Activated CD4-positive, alpha-beta T cell treated with anti-CD3 and anti-CD28 coated beads, Interleukin-2, Interleukin-4, amounts not matched to agents 100 ng/mL and 50 ng/mL, durations not matched to agents 16 hours and 8 hours (primary cell): Measurements from ENCODE around the gene FXYD6.

Experiments used
- DNase-seq: peaks from one replicate; pipeline ENCODE4 v3.0.0-alpha.2; 2020; ENCODE audit warnings: low spot score

The FXYD6 gene

DNA sequence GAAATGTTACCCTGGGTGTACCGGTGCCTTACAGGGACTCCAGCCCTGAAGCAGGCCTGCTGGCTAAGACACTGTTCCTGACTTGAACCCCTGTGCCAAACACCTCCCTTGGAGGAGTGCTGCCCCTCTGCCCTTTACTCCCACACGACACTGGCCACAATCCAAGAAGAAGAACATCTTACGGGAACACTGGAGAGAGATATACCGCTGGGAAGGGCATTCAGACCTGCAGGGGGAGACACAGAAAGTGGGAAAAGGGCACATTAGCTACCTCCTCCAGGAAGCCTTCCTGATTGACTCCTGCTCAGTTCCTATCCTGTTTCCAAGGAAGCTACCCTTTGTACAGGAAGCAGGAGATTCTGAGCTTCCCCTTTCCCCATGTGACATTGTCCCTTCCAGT lies 34.1 kb upstream of the FXYD6 start:
- DNase-seq = no peak

DNA sequence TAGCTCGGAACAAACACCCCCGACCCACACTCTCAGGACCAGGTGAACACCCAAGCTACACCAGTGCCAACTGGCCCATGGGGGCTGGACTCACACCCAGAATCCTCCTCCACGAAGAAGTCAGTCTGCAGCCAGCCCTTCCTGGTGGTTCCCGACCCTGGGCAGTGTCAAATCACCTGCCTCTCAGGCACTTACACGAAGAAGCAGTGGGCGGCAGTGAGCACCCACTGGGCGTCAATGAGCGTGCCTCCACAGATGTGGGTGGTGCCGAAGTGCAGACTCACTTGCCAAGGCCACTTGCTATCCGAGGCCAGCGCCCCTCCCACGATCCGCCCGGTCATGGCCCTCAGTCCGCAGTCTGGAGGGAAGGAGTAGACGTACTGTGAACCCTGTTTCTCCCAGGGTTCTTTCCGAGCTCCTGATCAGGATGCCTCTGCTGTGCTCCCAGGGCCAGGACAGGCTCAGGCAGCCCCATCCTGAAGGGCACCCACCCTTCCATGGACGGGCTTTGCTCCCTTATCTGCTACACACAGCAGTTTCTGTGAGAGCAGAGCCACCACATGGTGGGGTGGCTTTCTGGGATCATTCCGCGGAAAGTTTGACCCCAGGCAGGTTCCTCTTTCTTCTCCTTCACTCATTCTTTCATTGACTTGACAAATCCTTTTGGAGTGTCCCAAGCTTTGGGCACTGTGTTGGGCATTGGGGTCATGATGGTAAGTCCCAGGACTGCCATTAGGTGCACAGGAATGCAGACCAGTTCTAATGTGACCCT lies 33.3 kb upstream of the FXYD6 start:
- DNase-seq = no peak

DNA sequence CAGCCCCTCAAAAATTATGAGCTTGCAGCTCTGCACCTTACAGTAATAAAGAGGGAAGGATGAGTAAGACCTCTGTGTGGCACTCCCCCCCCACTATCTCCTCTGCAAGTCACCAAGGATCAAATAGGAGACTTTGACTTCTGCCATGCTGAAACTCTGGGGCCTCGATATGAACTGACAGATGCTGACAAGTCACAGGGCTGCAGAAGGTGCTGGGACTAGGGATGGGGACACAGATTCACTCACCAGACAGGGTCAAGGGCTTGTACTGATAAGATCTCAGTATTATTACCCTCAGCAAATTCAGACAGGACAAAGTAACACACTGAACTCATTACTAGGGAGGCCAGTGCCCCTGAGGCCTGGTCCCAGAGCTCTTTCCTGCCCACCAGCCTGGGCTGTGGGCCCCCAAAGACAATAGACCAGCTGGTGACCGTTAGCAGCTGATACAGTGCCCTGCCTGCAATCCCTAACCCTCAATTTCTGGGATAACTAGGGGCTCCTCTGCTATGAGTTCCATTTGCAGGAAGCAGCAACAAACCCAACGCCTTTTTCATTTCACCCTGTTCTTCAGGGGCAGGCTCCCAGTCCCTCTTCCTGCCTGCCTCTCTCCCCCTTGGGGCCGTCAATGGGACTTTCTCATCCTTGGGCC lies 32.6 kb upstream of the FXYD6 start:
- no peak for DNase-seq

DNA sequence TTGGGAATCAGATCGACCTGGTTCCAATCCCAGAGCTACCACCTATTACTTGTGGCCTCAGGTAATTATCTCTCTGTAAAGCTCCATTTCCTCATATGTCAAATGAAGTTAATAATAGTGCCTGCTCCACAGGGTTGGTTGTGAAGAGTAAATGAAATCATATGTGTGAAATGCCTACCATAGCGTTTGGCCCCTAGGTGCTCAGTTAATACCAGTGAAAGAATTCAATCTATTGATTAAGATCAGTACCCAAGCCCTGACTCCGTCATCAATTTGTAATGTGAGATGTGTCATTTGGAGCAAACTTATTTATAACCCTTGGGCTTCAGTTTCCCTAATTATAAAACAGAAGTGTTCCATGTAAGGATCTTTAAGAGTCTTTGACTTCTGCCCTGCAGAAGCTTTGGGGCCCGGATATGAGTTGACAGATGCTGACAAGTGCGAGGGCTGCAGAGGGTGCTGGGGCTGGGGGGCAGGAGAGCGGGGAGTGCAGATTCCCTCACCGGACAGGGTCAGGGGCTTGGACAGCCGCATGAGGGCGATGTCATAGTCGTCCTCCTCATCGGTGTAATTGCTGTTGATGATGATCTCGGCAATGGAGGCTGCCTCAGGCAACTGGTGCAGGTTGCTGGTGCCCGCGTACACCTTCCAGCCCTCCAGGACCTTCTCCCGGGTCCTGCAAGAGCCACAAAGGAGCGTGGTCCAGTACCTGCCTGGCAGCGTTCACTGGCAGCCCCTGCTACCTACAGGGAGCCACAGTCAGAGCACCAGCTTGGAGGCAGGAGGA lies 31.8 kb upstream of the FXYD6 start:
- DNase-seq = no peak

DNA sequence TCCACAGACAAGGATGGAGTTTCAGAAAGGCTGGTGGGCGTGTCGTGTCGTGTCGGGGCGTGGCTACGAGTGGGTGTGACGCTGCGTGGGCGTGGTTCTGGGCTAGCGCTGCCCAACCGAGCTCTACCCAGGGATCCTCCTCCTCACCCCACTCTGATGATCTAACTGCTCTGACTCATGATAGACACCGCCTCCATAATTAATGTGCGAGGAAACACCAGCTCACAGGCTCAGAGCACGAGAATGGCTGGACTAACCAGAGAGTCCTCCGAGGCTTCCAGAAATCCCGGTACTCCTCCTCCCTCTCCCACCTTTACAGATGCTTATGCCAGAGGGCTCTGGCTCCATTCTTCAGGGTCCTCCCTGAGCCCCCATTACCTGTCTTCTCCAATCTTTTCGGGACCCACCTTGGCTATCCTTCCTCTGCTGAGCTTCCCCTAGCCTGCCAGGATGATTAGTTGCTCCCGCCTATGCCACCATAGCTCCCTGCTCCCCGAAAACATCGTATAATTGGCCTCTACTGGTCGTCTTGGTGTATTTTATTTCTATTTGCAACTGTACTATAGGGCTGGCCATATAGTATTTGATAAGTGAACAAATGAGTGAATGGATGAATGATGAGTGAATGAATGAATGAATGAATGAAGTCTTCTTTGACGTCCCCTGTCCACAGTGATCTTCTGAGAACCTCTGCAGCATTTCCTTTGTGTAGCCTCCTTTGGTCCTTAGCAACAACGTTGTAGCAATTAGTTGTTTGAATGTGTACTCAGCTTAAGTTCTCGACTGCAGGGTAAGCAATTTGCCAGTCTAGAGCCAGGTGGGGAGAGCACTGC lies 31.0 kb upstream of the FXYD6 start:
- DNase-seq = peak; percentile 80

DNA sequence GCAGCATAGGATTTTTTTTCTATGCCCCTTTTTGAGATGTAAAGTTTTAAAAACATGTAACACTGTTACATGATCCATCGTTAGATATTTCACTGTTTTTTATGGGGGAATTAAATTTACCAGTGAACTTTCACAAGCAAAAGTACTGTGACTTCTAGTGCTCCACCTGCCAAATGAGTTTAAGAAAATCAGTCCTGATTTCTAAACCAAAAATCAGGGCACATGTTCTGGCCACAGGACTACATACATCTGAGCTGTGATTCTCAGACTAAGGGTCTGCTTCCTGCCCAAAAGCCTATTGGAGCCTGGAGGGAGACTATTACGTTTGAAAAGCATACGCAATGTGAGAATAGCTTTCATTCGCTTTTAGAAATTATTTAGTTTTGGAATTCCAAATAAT lies 30.3 kb upstream of the FXYD6 start:
- no peak for DNase-seq

DNA sequence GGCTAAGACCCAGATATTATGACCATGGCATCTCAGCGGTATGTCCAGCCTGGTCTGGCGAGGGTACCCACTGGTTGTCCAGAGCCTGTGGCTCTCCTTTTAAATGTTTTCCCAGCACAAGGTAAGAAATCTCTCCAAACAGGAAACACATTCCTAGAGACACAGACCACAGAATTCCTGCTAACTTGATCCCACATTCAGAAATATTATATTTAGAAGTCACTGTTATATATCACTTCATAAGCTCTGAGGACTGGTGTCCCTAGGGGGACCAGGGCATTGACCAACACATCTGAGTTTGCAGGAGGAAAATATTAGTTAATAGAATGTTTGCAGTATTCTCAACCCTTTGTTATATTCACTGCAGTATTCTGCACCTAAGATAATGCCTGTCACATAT lies 29.7 kb upstream of the FXYD6 start:
- no peak for DNase-seq

DNA sequence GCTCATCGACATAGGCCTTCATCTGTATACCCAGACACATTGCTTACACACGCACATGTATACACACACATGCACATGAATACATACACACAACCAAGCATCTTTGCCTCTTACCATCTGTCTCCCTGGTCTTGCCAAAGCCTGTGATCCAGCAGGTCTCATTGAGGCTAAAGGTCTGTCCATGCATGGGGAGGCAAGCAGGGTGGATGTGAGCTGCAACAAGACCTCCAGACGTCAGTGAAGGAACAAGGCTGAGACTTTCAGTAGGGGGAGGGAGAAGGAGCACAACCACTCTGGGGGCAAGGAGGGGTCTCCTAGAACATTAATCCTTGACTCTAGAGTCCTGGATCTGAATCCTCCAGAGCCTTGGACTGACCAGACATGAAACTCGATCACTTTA lies 29.1 kb upstream of the FXYD6 start:
- no peak for DNase-seq

DNA sequence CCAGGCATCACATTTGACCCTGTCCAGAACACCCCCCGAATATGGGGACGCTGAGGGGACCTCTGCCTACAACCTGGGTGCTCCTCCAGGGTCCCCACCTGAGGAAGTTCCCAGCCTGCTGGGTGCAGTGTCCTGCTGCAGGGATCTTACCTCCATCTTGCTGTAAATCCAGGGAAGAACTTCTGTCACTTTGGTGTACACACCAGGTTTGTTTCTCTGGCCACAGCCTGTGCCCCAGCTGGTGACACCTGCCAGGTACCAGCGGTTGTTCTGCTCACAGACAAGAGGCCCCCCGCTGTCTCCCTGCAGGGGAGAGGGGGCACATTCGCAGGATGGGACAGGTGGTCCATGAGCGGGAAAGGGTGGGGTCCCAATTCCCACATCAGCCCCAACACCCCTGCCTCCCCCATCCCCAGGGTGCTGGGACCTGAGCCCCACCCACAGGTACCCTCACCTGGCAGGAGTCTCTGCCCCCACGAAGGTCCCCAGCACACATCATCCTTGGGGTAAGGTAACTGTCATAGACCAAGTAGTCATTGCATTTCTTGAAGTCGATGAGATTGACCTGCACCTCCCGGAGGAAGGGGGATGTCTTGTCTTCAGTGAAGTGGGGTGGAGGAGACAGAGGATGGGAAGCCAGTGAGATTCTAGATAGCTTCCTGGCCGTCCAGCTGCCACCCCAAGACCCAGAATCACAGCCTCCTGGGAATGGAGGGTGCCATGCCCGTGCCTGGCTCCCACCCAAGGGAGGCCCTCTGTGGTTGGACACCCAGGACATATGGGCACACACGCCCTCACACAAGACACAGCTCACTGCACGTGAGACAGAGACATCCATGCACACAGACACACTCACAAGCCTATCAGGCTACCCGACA lies 27.3 kb upstream of the FXYD6 start:
- DNase-seq = no peak

DNA sequence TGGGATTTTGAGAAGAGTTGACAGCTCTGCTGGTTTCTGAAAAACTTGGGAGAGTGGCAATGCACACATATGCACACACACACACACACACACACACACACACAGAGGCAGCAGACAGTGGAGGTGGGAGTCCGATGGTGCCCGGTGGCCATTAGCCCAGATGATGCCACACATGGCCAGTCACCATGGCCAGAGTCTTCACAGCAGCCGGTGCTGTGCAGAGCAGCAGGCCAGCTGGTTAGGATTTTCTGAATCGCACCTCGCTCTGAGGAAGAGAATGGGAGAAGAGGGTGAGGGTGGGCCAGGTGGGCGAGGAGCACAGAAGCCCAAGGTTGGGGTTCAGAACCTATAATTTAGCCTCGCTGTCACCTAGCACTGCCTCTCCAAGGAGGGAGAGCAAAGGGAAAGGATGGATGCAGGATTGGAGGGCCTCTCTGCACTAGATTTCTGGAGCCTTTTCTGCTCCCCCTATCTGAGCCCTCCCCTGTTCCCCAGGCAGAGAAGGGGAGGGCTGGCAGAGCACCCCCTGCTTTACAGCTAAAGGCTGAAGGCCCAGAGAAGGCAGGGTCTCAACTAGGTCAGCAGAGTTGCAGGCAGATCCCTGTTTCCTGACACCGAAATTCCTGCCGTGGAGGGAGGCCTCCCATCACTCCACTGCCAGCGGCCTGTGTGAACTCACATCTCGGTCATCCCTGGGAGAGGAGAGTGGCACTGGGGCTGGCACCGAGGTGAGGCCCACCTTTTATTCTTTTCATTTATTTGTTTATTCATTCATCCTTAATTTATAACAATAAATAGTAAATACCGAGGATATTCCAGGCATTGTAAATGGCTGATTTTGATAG lies 25.8 kb upstream of the FXYD6 start:
- DNase-seq = no peak

DNA sequence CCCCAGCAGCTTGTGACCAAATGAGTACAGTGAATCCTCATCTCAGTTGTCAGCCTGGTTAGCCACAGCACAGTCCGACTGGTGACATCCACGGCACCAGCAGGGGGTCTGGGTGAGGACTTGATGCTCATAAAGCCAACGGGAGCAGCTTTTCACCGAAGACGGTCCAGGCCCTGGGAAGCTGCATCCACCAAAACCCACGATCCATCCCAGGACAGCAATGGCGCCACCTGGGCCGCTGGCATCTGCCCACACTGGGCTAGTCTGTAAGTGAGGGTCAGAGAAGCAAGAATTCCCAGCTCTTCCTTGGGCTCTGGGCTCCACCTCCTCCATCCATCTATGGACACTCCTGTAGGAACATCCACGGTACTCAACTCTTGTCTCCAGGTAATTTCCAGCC lies 25.1 kb upstream of the FXYD6 start:
- DNase-seq = no peak

DNA sequence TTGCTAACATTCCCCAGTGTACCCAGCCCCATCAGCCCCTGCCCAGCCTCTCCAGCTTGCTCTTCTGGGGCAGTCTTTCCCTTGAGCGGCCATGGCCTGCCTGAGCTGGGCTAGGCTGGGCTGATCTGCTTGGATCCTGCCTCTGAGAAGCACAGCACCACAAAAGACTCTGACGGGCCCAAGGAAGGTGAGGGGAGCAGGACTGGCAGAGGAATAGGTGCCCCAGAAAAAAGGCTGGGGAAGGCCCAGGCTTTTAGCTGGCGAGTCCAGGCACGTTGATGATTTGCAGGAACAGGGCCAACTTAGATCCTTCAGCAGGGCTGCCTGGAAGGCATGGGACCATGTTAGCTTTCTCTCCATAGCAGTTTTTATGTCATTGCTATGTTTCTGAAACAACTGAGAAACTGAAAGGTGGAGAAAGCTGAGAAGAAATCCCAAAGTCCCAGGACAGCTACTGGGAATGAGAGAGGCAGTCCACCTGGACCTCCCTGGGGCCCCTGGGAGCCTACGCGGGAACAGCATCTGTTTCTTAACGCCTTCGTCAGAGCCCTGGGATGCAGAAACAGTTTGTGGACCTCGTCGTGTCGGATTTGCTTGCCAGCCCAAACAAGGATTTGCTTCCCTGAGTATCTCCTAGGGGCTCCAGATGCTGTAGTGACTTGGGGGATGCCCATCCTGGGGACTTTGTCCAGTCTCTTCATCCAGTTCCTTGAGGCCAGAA lies 24.4 kb upstream of the FXYD6 start:
- DNase-seq = no peak

DNA sequence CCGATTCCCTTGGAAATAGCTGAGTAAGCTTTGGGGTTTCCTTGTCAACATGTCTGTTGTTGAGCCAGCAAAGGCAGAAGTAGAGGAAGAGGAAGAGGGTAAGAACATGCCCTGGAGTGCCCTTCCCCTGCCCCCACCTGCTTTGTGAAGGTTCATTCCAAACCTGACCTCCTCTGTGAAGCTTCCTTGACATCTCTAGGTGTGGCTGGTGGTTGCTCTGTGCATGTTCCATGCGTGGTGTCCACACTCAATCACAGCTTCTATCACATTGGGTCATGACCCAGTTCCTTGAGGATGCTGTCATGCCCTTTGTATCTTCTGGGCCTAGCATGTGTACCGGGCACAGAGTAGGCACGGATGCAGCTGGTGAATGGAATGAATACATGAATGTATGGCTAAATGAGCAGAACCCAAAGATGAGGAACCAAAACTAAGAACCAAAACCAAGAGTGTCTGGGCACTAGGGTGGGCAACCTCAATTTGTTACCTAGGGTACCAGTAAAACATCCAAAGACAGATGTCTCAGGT lies 23.7 kb upstream of the FXYD6 start:
- no peak for DNase-seq

DNA sequence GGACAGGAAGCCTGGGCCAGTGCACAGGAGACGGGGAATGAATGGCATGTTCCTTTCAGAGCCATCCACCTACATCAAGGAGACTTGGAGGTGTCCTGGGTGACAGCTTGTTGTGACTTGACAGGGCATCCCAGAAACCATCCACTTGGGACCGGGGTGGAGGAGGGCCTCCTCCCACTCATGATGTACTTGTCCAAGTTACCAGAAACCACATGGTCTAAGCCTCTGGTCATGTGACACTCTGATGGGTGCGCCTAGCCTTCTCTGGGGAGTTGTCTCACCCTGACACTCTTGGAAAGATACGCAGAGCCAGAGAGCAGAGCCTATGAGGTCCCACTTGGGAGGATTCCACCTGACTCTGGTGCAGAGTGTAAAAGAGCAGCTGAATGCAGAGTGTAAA lies 21.6 kb upstream of the FXYD6 start:
- no peak for DNase-seq

DNA sequence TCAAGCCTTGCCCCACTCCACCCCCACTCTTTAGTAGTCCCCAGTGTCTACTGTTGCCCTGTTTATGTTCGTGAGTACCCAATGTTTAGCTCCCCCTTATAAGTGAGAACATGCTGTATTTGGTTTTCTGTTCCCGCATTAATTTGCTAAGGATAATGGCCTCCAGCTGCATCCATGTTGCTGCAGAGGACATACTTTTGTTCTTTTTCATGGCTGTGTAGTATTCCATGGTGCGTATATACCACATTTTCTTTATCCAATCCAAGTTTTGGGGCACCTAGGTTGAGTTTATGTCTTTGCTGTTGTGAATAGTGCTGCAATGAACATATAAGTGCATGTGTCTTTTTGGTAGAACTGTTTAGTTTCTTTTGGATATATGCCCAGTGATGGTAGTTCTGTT lies 16.2 kb upstream of the FXYD6 start:
- no peak for DNase-seq

DNA sequence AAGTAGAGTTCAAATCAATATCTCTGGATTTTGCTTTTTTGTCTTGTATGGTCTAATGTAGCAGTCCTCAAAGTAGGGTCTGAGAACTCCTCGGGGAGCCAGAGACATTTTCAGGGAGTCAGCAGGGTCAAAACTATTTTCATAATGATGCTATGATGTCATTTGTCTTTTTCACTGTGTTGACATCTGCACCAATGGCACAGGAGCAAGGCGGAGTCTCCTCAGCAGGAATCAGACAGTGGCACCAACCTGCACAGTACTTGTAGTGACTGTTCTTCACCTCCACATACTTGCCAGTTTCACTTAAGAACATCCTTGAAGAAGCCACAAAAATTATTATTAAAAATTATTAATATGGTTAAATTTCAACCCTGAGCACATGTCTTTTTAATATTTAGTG lies 14.9 kb upstream of the FXYD6 start:
- no peak for DNase-seq

DNA sequence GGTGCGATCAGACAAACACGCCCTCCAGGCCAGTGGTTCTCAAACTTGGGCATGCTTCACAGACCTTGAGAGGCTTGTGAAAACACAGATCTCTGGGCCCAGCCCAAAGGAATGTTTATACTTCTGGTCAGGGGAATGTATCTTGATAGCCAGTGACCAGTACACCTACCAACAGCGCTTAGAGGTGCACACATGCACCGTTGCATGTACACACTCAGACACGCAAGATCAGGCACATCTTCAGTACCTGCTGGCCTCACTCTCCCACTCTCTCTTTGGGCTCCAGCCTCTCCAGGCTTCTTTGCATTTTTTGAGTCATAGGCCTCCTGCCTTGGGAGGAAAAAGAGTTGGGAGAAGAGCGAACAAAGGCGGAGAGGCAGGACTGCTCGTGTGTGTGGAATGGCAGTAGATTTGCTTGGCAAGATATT lies 11.7 kb upstream of the FXYD6 start:
- DNase-seq = no peak

DNA sequence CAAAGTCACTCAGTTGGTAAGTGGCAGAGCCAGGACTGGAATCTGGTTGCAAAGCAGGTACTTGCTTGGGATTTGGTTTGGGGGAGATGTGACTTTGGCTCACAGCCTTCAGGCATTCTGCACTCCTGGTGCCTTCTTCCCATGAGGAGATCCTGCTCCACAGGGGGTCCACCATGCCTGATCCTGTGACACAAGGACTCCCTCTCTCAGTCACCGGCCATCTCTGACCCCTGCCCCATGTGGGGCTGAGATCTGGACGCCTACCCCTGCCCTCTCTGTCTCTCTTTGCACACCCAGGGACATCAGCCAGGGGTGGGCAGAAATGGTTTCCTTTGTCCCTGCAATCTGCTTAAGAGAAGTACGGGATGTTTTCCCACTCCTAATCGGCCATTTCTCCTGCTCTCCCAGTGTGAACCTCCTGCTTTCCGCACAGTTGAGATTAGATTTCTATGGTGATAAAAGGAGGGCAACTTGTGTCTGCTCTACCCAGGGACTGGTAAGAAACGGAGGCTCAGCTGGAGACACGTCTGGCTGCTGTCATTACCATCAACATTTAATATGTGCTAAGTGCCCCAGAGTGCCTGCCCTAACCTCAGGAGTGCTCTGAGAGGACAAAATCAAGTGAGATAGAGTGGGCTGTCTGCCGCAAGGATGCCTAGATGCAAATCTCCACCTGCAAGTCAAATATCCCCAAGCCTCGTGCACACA lies 11.1 kb upstream of the FXYD6 start:
- DNase-seq = no peak

DNA sequence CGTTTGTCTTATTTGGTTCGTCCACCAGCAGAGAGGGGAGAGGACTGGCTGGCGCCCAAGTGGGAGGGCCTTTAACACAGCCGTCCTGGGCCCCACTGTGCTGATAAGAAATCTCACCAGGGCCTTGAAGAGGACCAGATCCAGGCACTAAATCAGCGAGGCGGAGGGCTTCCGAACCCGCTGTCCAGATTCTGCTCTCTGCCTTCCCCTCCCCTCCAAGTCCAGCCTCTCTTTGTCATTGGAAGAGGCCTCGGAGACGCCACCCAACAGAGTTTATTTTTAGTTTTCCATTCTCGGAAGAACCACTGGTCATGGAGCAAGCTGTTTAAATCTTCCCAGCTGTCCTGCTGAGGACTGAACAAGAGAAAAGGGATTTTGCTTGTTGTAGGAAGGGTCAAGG lies 9.3 kb upstream of the FXYD6 start:
- no peak for DNase-seq
